HG03354 (cell line): ENCODE results near the gene AGFG2.
A peak's percentile ranks its signal among the peaks of the same experiment; 100 is the strongest.
"Not testable (repeated sequence)": the region's sequence is repeated elsewhere in the genome, so short reads cannot be mapped to it uniquely, and the experiment has no call there.

Experiments
- ATAC-seq: cut with Tn5 transposase; IDR thresholded peaks from one replicate; pipeline ENCODE4 v1.9.1; 2021; ENCODE audit warnings: mild to moderate bottlenecking; ENCODE audit not compliant: unreplicated experiment, poor library complexity, severe bottlenecking

AGFG2 gene

GRCh38 chr7:100546926-100547800 is 8.2 kb downstream of the AGFG2 start:
- ATAC-seq: no peak

GRCh38 chr7:100547872-100548271 is 8.9 kb downstream of the AGFG2 start:
- ATAC-seq: no peak

- not testable (repeated sequence) for ATAC-seq
These were observed 9.4 kb downstream of the AGFG2 start for GRCh38 chr7:100548446-100548845.

GRCh38 chr7:100552532-100552931 is 13.5 kb downstream of the AGFG2 start:
- ATAC-seq: no peak

GRCh38 chr7:100553032-100553431 is 14.0 kb downstream of the AGFG2 start:
- ATAC-seq: no peak

- ATAC-seq: no peak
These were observed 16.7 kb downstream of the AGFG2 start for GRCh38 chr7:100555701-100556100.

- ATAC-seq: no peak
These were observed 17.5 kb downstream of the AGFG2 start for GRCh38 chr7:100556541-100556940.

- no peak for ATAC-seq
These were observed 20.1 kb downstream of the AGFG2 start for GRCh38 chr7:100559127-100559526.

GRCh38 chr7:100561491-100562194 is 22.6 kb downstream of the AGFG2 start:
- ATAC-seq: no peak

GRCh38 chr7:100562195-100563099 is 23.4 kb downstream of the AGFG2 start:
- ATAC-seq: no peak

GRCh38 chr7:100563100-100563564 is 24.1 kb downstream of the AGFG2 start:
- ATAC-seq: no peak

GRCh38 chr7:100563809-100564400 is 24.9 kb downstream of the AGFG2 start:
- no peak for ATAC-seq

GRCh38 chr7:100564405-100564804 is 25.4 kb downstream of the AGFG2 start:
- not testable (repeated sequence) for ATAC-seq

GRCh38 chr7:100565133-100565571 is 26.1 kb downstream of the AGFG2 start:
- ATAC-seq: no peak

GRCh38 chr7:100566018-100566531 is 27.1 kb downstream of the AGFG2 start:
- ATAC-seq: no peak

GRCh38 chr7:100567031-100567730 is 28.2 kb downstream of the AGFG2 start:
- ATAC-seq: no peak

GRCh38 chr7:100567751-100568175 is 28.8 kb downstream of the AGFG2 start:
- peak; percentile 35 for ATAC-seq

- no peak for ATAC-seq
These were observed 29.3 kb downstream of the AGFG2 start for GRCh38 chr7:100568176-100568895.
